IMR-90 (cell line): ENCODE data around the gene ABCC8. TPM values are rescaled to one million over a fixed set of nuclear protein-coding genes. Genes with fewer than 3 reads are reported as not detected.

Experiments used
- ATAC-seq: fragments of 200-7000 bp; cut with Tn5 transposase; 2 replicates; pipeline ENCODE4 v1.9.1; 2020; ENCODE audit warnings: low read depth, mild to moderate bottlenecking, moderate library complexity
- BruUV-seq: library from RNA; stranded (reverse); fragments of 400-500 nt; replicated peaks from 2 replicates; lab custom pipeline; 2021; lab: Mats Ljungman, UMichigan
- CTCF ChIA-PET: fragments of 300-600 bp; formaldehyde crosslinking; extraction: SDS; loops from one replicate; lab custom pipeline; 2021; ENCODE audit warnings: antibody characterized with exemption; lab: Yijun Ruan, JAX
- POLR2A ChIA-PET: fragments of 300-600 bp; sonication (Branson Sonifier 250); formaldehyde crosslinking; loops from one replicate; lab custom pipeline; 2022; ENCODE audit warnings: antibody characterized with exemption; ENCODE audit not compliant: unreplicated experiment; lab: Charles Lee
- DNase-seq: peaks from one replicate; pipeline ENCODE4 v3.0.0; 2013
- H2AFZ ChIP-seq: replicated peaks from 2 replicates; pipeline ENCODE3; 2013; ENCODE audit warnings: low read length, mild to moderate bottlenecking; ENCODE audit not compliant: poor library complexity
- H2AK5ac ChIP-seq: 2 replicates; pipeline ENCODE4 v1.6.1; 2013; ENCODE audit warnings: low read depth, low read length, inconsistent platforms
- H2AK9ac ChIP-seq: replicated peaks from 2 replicates; pipeline ENCODE3; 2013; ENCODE audit warnings: mild to moderate bottlenecking, low read depth, low read length, moderate library complexity; ENCODE audit not compliant: poor library complexity
- H2BK120ac ChIP-seq: 2 replicates; pipeline ENCODE4 v1.6.1; 2013; ENCODE audit warnings: low read depth, low read length, inconsistent platforms
- H2BK15ac ChIP-seq: 3 replicates; pipeline ENCODE4 v1.6.1; 2013; ENCODE audit warnings: low read depth, low read length, inconsistent platforms
- H2BK20ac ChIP-seq: 2 replicates; pipeline ENCODE4 v1.6.1; 2013; ENCODE audit warnings: low read depth, mild to moderate bottlenecking, inconsistent platforms, low read length, moderate library complexity
- H2BK5ac ChIP-seq: 2 replicates; pipeline ENCODE4 v1.6.1; 2013; ENCODE audit warnings: mild to moderate bottlenecking, low read depth, low read length, inconsistent platforms; ENCODE audit not compliant: poor library complexity, severe bottlenecking
- H3K14ac ChIP-seq: replicated peaks from 2 replicates; pipeline ENCODE4 v1.6.1; 2013; ENCODE audit warnings: low read depth, low read length, inconsistent platforms
- H3K18ac ChIP-seq: 2 replicates; pipeline ENCODE4 v1.6.1; 2013; ENCODE audit warnings: low read depth, low read length, control low read depth
- H3K23ac ChIP-seq: 2 replicates; pipeline ENCODE4 v1.6.1; 2013; ENCODE audit warnings: low read depth, low read length, inconsistent platforms
- H3K27ac ChIP-seq: 2 replicates; pipeline ENCODE4 v1.5.1; 2013; ENCODE audit warnings: mild to moderate bottlenecking, control low read depth, low read length; ENCODE audit not compliant: insufficient read depth
- H3K27me3 ChIP-seq: 2 replicates; pipeline ENCODE4 v1.6.1; 2013; ENCODE audit warnings: low read length; ENCODE audit not compliant: control insufficient read depth, insufficient read depth
- H3K36me3 ChIP-seq: 2 replicates; pipeline ENCODE4 v1.6.1; 2013; ENCODE audit warnings: low read length, mixed read lengths; ENCODE audit not compliant: control insufficient read depth, insufficient read depth
- H3K4ac ChIP-seq: 2 replicates; pipeline ENCODE4 v1.6.1; 2013; ENCODE audit warnings: low read depth, low read length, inconsistent platforms
- H3K4me1 ChIP-seq: 2 replicates; pipeline ENCODE4 v1.6.1; 2013; ENCODE audit warnings: low read length, mixed read lengths; ENCODE audit not compliant: control insufficient read depth, insufficient read depth
- H3K4me2 ChIP-seq: 2 replicates; pipeline ENCODE4 v1.6.1; 2013; ENCODE audit warnings: low read depth, mild to moderate bottlenecking, control low read depth, low read length, moderate library complexity
- H3K4me3 ChIP-seq: 2 replicates; pipeline ENCODE4 v1.5.1; 2013; ENCODE audit warnings: low read depth, mild to moderate bottlenecking, control low read depth, low read length, moderate library complexity; ENCODE audit not compliant: insufficient read depth
- H3K56ac ChIP-seq: 2 replicates; pipeline ENCODE4 v1.6.1; 2013; ENCODE audit warnings: low read length, inconsistent platforms; ENCODE audit not compliant: insufficient read depth; ENCODE audit errors: extremely low read depth
- H3K79me1 ChIP-seq, 2 experiments: 2 replicates each; pipeline ENCODE4 v1.6.1; 2013; ENCODE audit warnings: low read length in 2 of 2, inconsistent platforms in 1 of 2, low read depth in 1 of 2
- H3K9ac ChIP-seq: 2 replicates; pipeline ENCODE4 v1.6.1; 2013; ENCODE audit warnings: low read depth, low read length, control low read depth
- H3K9me1 ChIP-seq: 2 replicates; pipeline ENCODE4 v1.6.1; 2013; ENCODE audit warnings: low read length, inconsistent platforms; ENCODE audit not compliant: insufficient read depth
- H3K9me3 ChIP-seq: 2 replicates; pipeline ENCODE4 v1.6.1; 2013; ENCODE audit warnings: low read length; ENCODE audit not compliant: control insufficient read depth, insufficient read depth
- H4K20me1 ChIP-seq: 2 replicates; pipeline ENCODE4 v1.6.1; 2013; ENCODE audit warnings: low read length, inconsistent platforms; ENCODE audit not compliant: insufficient read depth
- H4K5ac ChIP-seq: 2 replicates; pipeline ENCODE4 v1.6.1; 2013; ENCODE audit warnings: mild to moderate bottlenecking, low read depth, low read length, control low read depth
- H4K8ac ChIP-seq, 2 experiments: 2 replicates each; pipeline ENCODE4 v1.6.1; 2013; ENCODE audit warnings: low read depth in 2 of 2, low read length in 2 of 2, control low read depth in 1 of 2, inconsistent platforms in 1 of 2
- H4K91ac ChIP-seq: 2 replicates; pipeline ENCODE4 v1.6.1; 2013; ENCODE audit warnings: low read depth, low read length, inconsistent platforms; ENCODE audit not compliant: insufficient read depth
- BHLHE40 ChIP-seq: fragments of 150-350 bp; IDR thresholded peaks from 2 replicates; pipeline ENCODE4 v1.6.1; 2016; ENCODE audit warnings: mild to moderate bottlenecking, low read depth, low read length
- CHD1 ChIP-seq: IDR thresholded peaks from 2 replicates; pipeline ENCODE4 v1.6.1; 2012; ENCODE audit warnings: low read depth, low read length, improper control_type of control experiment
- MAZ ChIP-seq: IDR thresholded peaks from 2 replicates; pipeline ENCODE4 v1.6.1; 2012; ENCODE audit warnings: low read depth, mild to moderate bottlenecking, low read length, improper control_type of control experiment, moderate library complexity, borderline replicate concordance
- MXI1 ChIP-seq: IDR thresholded peaks from 2 replicates; pipeline ENCODE4 v1.6.1; 2012; ENCODE audit warnings: low read depth, mild to moderate bottlenecking, low read length, moderate library complexity, borderline replicate concordance
- RAD21 ChIP-seq: IDR thresholded peaks from 2 replicates; pipeline ENCODE4 v1.6.1; 2012; ENCODE audit warnings: low read length, improper control_type of control experiment
- RFX5 ChIP-seq: IDR thresholded peaks from 2 replicates; pipeline ENCODE4 v1.8.0; 2012; ENCODE audit warnings: low read depth, mild to moderate bottlenecking, low read length, moderate library complexity
- SMC3 ChIP-seq: fragments of 150-350 bp; IDR thresholded peaks from 2 replicates; pipeline ENCODE4 v1.6.1; 2016; ENCODE audit warnings: low read depth, mild to moderate bottlenecking, antibody characterized with exemption, low read length, moderate library complexity
- WGBS, 2 experiments: methylation state at CpG; one replicate each; pipeline versions ENCODE4 v1.1.5 to v1.1.7; 2013; ENCODE audit warnings: missing lambda C conversion rate in 2 of 2; ENCODE audit not compliant: insufficient read length in 1 of 2; ENCODE audit errors: extremely low coverage in 2 of 2; 5-methylcytosine and 5-hydroxymethylcytosine counted together
- dilution Hi-C: fragments of 300-500 bp; cut with HindIII; formaldehyde crosslinking; loops from one replicate; pipeline ENCODE4 v1.14.3; 2018; ENCODE audit warnings: low sequenced_read_pairs; ENCODE audit not compliant: unreplicated experiment
- in situ Hi-C: fragments of 300-500 bp; cut with MboI; formaldehyde crosslinking; loops from 3 replicates; pipeline ENCODE4 v1.14.3; 2019; ENCODE audit warnings: low sequenced_read_pairs, inconsistent platforms, mixed read lengths
- intact Hi-C: fragments of 100-400 bp; cut with micrococcal nuclease; formaldehyde crosslinking; loops from 2 replicates; pipeline ENCODE4 v1.10.0; 2022
- polyA plus RNA-seq, 3 experiments: library from polyadenylated mRNA; depleted of rRNA; stranded (reverse); fragments of >200 nt; gene quantifications; 2 replicates each; pipeline ENCODE4 v1.2.3, GENCODE V29; 2012; ENCODE audit warnings: low replicate concordance in 1 of 3
- total RNA-seq: library from RNA; depleted of rRNA; stranded (reverse); fragments of >200 nt; gene quantifications from 2 replicates; pipeline ENCODE4 v1.2.3, GENCODE V29; 2012
- TF ChIP-seq, protein P1 (sequence below): fragments of 150-350 bp; IDR thresholded peaks from 2 replicates; pipeline ENCODE4 v1.6.1; 2016; ENCODE audit warnings: low read depth, mild to moderate bottlenecking, low read length, moderate library complexity, borderline replicate concordance

The ABCC8 gene
- total and polyA plus RNA-seq, 2 of the 4 experiments (the other 2 are of a cell fraction): not detected

DNA sequence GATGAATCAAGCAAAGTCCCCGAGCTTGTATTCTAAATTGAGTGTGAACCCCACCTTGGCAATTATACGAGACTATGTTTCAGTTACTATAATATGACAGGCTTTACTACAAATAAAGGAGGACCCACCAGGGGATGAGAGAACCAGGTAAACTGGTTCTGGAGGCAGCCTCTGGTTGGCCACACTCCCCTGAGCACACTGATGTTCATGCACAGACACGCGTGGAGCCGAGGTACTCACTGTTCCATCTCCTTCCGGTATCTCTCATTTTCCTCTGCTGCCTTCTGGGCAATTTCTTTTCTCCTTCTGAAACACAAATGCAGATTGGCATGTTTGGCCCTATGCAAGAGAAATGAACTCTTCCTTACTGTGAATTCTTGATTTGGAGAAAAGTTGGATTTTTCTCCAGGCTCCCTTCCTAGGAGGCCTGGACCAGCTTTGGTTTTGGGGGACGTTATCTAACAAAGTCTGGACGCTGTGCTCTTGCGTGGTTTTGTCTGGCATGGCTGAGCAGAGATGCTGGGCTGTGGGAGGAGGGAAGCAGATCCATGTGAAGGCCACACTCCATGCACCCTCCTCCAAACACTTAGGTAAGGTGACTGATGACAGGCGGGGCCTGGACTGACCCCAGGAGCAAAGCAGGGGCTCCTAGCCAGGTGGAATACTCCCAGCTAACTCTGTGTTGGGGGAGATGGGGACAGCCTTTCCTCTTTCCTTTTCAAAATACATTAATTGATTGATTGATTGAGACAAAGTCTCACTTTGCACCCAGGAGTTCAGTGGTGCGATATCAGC is 44.7 kb upstream of the ABCC8 start:
- in situ Hi-C loops: loop anchor here (25.0 kb wide), 1 partner anchor 584 kb away; no protein-coding TSS in a partner anchor
- no peak for DNase-seq

More for the DNA sequence above, 44.7 kb upstream of the ABCC8 start:
- Histone ChIP-seq H3K56ac (no peak overlapping the region), H2BK5ac (no peak overlapping the region), H3K9me1 (no peaks in the 10 kb centered on the region), H2AK9ac (no peak overlapping the region), H3K23ac (no peak overlapping the region), H3K4me2 (no peak overlapping the region), H3K18ac (no peak overlapping the region), H3K79me1 (no peaks in the 10 kb centered on the region), H3K9me3 (no peaks in the 10 kb centered on the region), H2BK15ac (no peak overlapping the region), H4K91ac (no peak overlapping the region), H2BK120ac (no peak overlapping the region), H3K14ac (no peak overlapping the region), H3K9ac (no peak overlapping the region), H3K4me1 (no peaks in the 10 kb centered on the region), H3K27me3 (peaks cover 10% of the 10 kb centered on the region), H2BK20ac (no peak overlapping the region), H4K20me1 (no peaks in the 10 kb centered on the region), H3K36me3 (no peaks in the 10 kb centered on the region), H3K4ac (no peak overlapping the region), H4K5ac (no peak overlapping the region), H2AFZ (no peak overlapping the region), H3K27ac (no peak overlapping the region), H3K4me3 (no peak overlapping the region), H4K8ac (no peak overlapping the region), H2AK5ac (no peak overlapping the region)
- ATAC-seq: no peak
- dilution Hi-C loops (no loop called here), intact Hi-C loops (no loop called here)
- CTCF ChIA-PET: no interaction called here
- POLR2A ChIA-PET: no interaction called here
- WGBS, 2 experiments: no CpG with 5 or more reads among the region's 11 CpGs
- no TSS peak for BruUV-seq
- TF ChIP-seq CHD1 (no peak), BHLHE40 (no peak), RAD21 (no peak), MAZ (no peak), SMC3 (no peak), MXI1 (no peak), RFX5 (no peak)
- TF ChIP-seq, protein P1, sequence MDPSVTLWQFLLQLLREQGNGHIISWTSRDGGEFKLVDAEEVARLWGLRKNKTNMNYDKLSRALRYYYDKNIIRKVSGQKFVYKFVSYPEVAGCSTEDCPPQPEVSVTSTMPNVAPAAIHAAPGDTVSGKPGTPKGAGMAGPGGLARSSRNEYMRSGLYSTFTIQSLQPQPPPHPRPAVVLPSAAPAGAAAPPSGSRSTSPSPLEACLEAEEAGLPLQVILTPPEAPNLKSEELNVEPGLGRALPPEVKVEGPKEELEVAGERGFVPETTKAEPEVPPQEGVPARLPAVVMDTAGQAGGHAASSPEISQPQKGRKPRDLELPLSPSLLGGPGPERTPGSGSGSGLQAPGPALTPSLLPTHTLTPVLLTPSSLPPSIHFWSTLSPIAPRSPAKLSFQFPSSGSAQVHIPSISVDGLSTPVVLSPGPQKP: no peak
